ENCODE results near the gene P2RY4.

The P2RY4 gene

GRCh38 chrX:70208479-70208878 lies 51.5 kb downstream of the P2RY4 start:
- H3K36me3 Mint-ChIP-seq, result no peaks in the 10 kb centered on the region
- H3K27me3 Mint-ChIP-seq, result no peaks in the 10 kb centered on the region
- no peak overlapping the region for H3K4me3 Mint-ChIP-seq
- H3K9me3 Mint-ChIP-seq (ENCODE audit: low read depth), result no peaks in the 10 kb centered on the region
- no peak overlapping the region for H3K27ac Mint-ChIP-seq
- H3K4me1 Mint-ChIP-seq (ENCODE audit: low read depth), result no peaks in the 10 kb centered on the region
